GM21360 (cell line): ENCODE data around the gene PDE4D.

Experiments used
- ATAC-seq: cut with Tn5 transposase; IDR thresholded peaks from one replicate; pipeline ENCODE4 v1.9.1; 2021; ENCODE audit warnings: mild to moderate bottlenecking, moderate library complexity; ENCODE audit not compliant: unreplicated experiment

PDE4D gene

GRCh38 chr5:59037941-59038797 lies 855.4 kb downstream of the PDE4D start:
- no peak for ATAC-seq

- no peak for ATAC-seq
Observed at GRCh38 chr5:59037453-59037852, 856.1 kb downstream of the PDE4D start.

DNA sequence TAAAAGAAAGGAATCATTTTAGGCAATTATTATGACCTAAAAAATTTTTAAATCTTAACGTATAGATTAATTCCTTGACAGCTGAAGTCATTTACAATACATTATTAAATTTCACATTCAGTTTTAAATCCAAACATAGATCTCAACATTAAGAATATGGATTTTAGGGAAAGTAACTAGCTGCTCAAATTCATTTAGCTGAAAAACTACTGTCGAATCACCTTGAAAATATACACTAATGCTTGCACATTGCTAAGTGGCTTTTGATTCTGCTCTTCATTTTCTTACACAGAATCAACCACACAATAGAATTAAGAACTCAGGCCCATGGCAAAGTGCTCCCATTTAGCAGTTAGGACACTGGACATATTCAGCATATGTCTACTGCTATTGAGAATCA lies 856.5 kb downstream of the PDE4D start:
- ATAC-seq: no peak

GRCh38 chr5:59036274-59036961 lies 857.1 kb downstream of the PDE4D start:
- ATAC-seq: no peak

DNA sequence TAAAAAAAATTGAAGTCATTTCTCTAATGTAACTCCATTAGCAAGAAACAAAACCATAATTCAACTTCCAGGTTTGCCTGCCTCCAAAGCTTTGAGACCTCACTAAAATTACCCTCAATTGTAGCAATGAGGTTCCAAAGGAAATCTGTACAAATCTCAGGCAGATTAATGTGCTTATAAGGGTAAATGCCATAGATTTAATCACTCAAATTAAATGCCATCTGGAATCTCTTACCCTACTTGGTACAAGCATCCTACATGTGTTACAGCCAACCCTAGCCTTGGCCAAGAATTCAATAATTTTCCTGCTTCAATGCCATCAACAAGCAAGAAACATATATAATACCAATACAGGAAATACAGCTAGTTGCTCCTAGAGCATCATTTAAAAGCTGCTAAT lies 857.8 kb downstream of the PDE4D start:
- ATAC-seq: no peak

DNA sequence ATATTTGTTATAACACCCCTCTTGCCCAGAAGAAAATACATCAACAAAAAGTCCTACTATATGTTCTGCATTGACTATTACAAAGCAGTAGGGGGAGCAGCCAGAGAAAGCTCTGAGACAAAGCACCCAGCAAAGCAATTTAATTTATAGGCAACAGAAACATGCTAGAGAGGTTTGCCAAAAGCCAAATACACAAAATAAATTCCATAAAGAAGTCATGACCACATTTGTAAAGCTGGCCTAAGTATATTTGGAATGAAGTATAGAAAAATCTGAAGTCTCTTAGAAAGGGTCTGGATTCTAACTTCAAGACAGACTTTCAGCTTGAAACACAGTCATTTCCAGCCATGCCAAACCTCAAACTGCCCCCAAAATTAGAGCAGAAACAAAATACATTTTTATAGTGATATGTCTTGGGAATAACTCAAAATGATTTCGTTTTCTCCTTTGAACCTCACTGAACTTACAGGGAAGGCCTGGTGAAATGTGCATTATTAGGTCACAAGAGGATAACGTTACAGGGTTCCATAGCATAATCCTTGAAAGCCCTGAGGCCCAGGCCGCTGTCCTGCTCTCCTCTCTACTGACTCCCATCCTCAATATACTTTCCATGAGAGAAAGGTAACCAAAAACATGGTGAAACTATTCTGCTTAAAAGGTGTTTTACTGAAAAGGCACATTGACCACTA lies 858.9 kb downstream of the PDE4D start:
- ATAC-seq: no peak

DNA sequence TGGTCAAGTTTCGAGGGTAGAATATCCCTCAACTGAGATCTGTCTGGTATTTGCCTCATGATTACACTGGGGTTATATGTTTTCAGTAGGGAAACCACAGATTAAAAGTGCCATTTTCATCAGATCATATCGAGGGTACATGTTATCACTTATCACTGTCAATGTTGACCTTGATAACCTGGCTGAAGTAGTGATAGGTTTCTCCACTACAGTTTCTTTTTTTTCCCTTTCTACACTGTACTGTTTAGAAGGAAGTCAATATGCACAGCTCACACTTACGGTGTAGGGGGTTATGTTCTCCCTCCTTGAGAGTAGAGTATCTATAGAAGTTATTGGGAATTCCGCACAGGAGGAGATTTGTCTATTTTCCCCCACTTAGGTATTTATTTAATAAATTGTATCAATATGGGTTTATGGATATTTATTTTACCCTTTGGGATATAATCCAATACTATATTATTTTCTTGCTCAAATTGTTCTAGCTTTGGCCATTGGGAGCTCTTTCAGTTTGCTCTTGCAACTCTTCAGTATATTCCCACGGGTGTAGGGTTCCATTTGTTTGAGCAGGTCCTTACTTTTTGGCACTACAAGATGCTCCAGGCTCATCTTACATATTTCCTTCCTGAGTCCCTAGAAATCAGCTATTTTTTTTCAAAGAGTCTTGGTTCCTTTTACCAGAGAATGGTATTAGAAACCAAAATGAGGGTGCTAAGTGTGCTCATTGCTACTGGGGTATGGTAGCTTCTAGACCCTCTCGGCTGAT lies 866.2 kb downstream of the PDE4D start:
- ATAC-seq: no peak

- ATAC-seq: no peak
Observed at GRCh38 chr5:59025734-59026133, 867.8 kb downstream of the PDE4D start.

GRCh38 chr5:59021837-59022514 lies 871.5 kb downstream of the PDE4D start:
- ATAC-seq: no peak

DNA sequence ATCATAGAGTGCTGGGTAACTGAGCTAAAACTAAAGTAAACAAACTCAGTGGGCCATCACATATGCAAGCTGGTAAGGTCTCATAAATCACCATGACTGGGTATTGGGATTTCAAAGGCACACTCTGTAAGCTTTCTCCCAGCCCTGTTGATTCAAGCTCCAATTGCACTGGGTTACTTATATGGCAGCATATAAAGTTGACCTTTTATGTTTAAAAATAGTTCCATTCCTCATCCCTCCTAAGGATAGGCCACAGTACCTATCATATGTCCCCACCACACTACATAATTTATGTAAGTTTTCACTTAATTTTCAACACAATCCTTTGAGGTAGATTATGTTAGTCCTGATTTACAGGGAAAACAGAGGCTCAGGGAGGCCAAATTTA lies 872.2 kb downstream of the PDE4D start:
- ATAC-seq: no peak

- ATAC-seq: no peak
Observed at GRCh38 chr5:59020611-59021285, 872.8 kb downstream of the PDE4D start.

DNA sequence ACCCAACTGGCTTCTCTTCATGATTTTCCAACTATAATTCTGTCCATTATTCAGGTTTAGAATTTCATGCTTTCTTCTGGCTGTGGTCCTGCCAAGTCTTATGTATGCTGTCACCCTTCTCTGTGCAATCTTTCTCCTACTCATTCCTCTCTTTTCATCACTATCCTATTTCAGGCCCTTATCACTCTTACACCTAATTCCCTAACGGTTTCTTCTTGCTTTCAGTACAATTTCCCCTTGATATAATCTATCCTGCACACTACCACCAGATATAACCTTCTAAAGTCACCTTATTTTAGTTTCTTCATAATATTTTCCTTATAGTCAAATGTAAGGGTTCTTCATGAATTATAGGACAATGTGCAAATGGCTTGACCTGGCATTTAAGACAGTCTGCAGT lies 874.4 kb downstream of the PDE4D start:
- ATAC-seq: no peak

DNA sequence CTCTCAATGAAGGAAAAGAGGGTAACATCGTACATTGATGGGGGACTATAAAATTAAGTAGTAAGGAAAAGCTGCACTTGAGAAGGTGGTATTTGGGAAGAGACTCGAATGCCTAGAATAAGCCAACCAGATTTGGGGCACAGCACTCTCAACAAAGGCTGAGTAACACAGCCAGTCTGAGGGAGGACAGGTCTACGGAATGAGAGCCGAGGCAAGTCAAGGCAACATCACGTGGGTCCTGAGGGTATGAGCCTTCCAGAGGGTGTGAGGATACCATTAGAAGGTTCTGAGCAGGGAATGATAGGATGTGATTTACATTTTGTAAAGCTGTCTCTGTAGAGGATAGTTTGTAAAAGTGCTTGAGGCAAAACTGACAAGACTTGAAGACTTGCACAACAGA lies 876.6 kb downstream of the PDE4D start:
- no peak for ATAC-seq

GRCh38 chr5:59008816-59009473 lies 884.6 kb downstream of the PDE4D start:
- no peak for ATAC-seq

GRCh38 chr5:59007460-59008063 lies 886.0 kb downstream of the PDE4D start:
- no peak for ATAC-seq

- no peak for ATAC-seq
Observed at GRCh38 chr5:59005934-59006701, 887.4 kb downstream of the PDE4D start.

DNA sequence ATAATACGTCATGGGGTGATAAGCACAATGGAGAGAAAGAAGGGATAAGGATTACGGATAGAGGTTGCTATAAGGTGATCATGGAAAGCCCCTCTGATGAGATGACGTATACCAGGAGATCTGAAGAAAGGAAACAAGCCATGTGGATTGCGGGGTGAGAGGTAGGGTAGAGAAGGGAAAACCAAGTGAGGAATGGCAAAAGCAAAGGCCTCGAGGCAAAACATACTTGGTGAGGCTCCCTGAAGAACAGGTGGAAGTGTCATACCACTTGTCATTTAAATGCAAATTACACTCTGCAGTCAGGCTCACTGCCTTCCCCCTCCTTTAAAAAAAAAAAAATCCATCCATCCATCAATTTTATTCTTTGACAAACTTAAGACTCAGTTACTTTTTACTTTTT lies 889.9 kb downstream of the PDE4D start:
- no peak for ATAC-seq

DNA sequence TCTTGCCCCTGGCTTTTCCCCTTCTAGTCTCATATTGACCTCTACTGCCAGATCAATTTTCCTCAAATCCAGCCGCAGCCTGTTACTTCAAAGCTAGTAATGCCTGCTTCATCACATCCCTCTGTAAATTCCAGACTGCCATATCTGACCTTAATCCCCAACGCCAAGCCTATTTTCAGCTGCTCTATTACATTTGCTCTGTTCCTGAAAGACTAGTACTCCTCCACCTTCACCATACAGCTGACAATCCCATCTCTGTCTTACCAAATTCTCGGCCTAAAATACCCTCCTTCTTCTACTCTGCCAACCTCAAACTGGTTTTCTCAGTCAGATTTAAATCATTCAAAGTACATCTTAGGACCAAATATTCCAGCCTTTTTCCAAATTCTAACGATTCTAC lies 890.4 kb downstream of the PDE4D start:
- no peak for ATAC-seq
